SK-N-SH treated with all-trans-retinoic acid at 6 μM for 48 hours (cell line): ENCODE data around the gene CYP2B6.

Experiments
- ARNTL ChIP-seq: fragments of 450-650 bp; formaldehyde crosslinking; IDR thresholded peaks from 2 replicates; pipeline ENCODE4 v1.5.0; 2020; ENCODE audit warnings: low read depth, mild to moderate bottlenecking, moderate library complexity, borderline replicate concordance
- BACH2 ChIP-seq: fragments of 250-450 bp; sonication (Bioruptor Pico); IDR thresholded peaks from 2 replicates; pipeline ENCODE4 v1.9.0; 2021; ENCODE audit warnings: mild to moderate bottlenecking, borderline replicate concordance
- ESRRG ChIP-seq: fragments of 250-450 bp; sonication (Bioruptor Pico); IDR thresholded peaks from 2 replicates; pipeline ENCODE4 v1.6.1; 2021; ENCODE audit warnings: mild to moderate bottlenecking
- ISL1 ChIP-seq: fragments of 250-450 bp; sonication (Bioruptor Pico); IDR thresholded peaks from 2 replicates; pipeline ENCODE4 v2.1.2; 2022; ENCODE audit warnings: mild to moderate bottlenecking, moderate library complexity
- POU6F1 ChIP-seq: fragments of 250-450 bp; sonication (Bioruptor Pico); IDR thresholded peaks from 2 replicates; pipeline ENCODE4 v1.8.0; 2021; ENCODE audit warnings: low read depth, mild to moderate bottlenecking, moderate library complexity, borderline replicate concordance
- RARB ChIP-seq: fragments of 250-450 bp; sonication (Bioruptor Pico); IDR thresholded peaks from 2 replicates; pipeline ENCODE4 v1.8.0; 2021; ENCODE audit warnings: mild to moderate bottlenecking, moderate library complexity
- SNAI2 ChIP-seq: fragments of 250-450 bp; sonication (Bioruptor Pico); IDR thresholded peaks from 2 replicates; pipeline ENCODE4 v1.5.0; 2020; ENCODE audit warnings: mild to moderate bottlenecking, moderate library complexity
- TCF4 ChIP-seq: fragments of 250-450 bp; sonication (Bioruptor Pico); IDR thresholded peaks from 2 replicates; pipeline ENCODE4 v1.8.0; 2021; ENCODE audit warnings: mild to moderate bottlenecking, moderate library complexity, borderline replicate concordance
- ZFP3 ChIP-seq: fragments of 250-450 bp; sonication (Bioruptor Pico); IDR thresholded peaks from 2 replicates; pipeline ENCODE4 v1.5.0; 2020; ENCODE audit warnings: mild to moderate bottlenecking, moderate library complexity
- ZNF70 ChIP-seq: fragments of 450-650 bp; formaldehyde crosslinking; IDR thresholded peaks from 2 replicates; pipeline ENCODE4 v1.5.0; 2020; ENCODE audit warnings: mild to moderate bottlenecking, moderate library complexity
- ZNF8 ChIP-seq: fragments of 450-650 bp; formaldehyde crosslinking; IDR thresholded peaks from 2 replicates; pipeline ENCODE4 v1.5.0; 2020; ENCODE audit warnings: mild to moderate bottlenecking, moderate library complexity
- TF ChIP-seq, protein P1 (sequence below): fragments of 250-450 bp; sonication (Bioruptor Pico); IDR thresholded peaks from 2 replicates; pipeline ENCODE4 v1.8.0; 2020; ENCODE audit warnings: mild to moderate bottlenecking, moderate library complexity, borderline replicate concordance
- TF ChIP-seq, protein P2 (sequence below): fragments of 250-450 bp; sonication (Bioruptor Pico); IDR thresholded peaks from 2 replicates; pipeline ENCODE4 v1.5.0; 2020; ENCODE audit warnings: mild to moderate bottlenecking, moderate library complexity
- TF ChIP-seq, protein P3 (sequence below): fragments of 250-450 bp; sonication (Bioruptor Pico); IDR thresholded peaks from 2 replicates; pipeline ENCODE4 v1.5.1; 2021; ENCODE audit warnings: mild to moderate bottlenecking, moderate library complexity

DNA sequence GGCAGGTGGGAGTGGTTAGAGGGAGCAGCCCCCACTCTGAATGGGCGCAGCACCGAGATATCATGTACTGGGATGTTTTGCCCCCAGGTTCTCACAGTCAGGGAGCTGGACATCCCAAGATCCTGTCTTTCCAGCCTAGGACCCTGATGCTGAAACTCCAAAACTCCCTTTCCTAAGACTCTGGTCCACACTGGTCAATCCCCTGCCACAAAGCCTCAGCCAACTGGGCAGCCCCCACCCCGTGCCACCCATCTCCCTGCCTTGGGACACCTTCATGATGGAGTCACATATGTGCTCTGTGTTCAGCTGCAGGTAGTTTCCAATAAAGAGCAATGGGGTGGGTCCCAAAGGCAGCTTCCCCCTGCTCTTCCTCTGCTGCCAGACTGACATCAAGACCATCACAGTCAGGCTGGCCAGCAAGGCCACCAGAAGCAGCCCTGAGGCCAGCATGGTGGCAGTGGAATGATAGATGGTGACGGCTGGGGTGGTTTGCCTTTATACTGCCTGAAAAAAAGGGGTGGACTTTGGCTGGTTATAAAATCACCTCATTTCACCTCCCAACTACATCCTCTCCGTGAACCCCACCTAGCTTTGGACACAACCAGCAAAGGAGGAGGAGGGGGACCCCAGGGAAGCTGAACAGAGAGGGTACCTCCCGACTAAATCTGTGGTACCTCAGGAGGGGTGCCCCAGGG lies 36.3 kb downstream of the CYP2B6 start:
- TF ChIP-seq RARB (no peak), ESRRG (CRISPR knock-in tag) (no peak), ZFP3 (CRISPR knock-in tag) (no peak), BACH2 (CRISPR knock-in tag) (no peak), ISL1 (CRISPR knock-in tag) (no peak), SNAI2 (CRISPR knock-in tag) (no peak), ZNF8 (CRISPR knock-in tag) (no peak), ARNTL (CRISPR knock-in tag) (no peak), TCF4 (no peak), ZNF70 (no peak), POU6F1 (no peak)
- TF ChIP-seq, protein P1, sequence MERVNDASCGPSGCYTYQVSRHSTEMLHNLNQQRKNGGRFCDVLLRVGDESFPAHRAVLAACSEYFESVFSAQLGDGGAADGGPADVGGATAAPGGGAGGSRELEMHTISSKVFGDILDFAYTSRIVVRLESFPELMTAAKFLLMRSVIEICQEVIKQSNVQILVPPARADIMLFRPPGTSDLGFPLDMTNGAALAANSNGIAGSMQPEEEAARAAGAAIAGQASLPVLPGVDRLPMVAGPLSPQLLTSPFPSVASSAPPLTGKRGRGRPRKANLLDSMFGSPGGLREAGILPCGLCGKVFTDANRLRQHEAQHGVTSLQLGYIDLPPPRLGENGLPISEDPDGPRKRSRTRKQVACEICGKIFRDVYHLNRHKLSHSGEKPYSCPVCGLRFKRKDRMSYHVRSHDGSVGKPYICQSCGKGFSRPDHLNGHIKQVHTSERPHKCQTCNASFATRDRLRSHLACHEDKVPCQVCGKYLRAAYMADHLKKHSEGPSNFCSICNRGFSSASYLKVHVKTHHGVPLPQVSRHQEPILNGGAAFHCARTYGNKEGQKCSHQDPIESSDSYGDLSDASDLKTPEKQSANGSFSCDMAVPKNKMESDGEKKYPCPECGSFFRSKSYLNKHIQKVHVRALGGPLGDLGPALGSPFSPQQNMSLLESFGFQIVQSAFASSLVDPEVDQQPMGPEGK (CRISPR knock-in tag) = no peak
- TF ChIP-seq, protein P2, sequence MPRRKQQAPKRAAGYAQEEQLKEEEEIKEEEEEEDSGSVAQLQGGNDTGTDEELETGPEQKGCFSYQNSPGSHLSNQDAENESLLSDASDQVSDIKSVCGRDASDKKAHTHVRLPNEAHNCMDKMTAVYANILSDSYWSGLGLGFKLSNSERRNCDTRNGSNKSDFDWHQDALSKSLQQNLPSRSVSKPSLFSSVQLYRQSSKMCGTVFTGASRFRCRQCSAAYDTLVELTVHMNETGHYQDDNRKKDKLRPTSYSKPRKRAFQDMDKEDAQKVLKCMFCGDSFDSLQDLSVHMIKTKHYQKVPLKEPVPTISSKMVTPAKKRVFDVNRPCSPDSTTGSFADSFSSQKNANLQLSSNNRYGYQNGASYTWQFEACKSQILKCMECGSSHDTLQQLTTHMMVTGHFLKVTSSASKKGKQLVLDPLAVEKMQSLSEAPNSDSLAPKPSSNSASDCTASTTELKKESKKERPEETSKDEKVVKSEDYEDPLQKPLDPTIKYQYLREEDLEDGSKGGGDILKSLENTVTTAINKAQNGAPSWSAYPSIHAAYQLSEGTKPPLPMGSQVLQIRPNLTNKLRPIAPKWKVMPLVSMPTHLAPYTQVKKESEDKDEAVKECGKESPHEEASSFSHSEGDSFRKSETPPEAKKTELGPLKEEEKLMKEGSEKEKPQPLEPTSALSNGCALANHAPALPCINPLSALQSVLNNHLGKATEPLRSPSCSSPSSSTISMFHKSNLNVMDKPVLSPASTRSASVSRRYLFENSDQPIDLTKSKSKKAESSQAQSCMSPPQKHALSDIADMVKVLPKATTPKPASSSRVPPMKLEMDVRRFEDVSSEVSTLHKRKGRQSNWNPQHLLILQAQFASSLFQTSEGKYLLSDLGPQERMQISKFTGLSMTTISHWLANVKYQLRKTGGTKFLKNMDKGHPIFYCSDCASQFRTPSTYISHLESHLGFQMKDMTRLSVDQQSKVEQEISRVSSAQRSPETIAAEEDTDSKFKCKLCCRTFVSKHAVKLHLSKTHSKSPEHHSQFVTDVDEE = no peak
- TF ChIP-seq, protein P3, sequence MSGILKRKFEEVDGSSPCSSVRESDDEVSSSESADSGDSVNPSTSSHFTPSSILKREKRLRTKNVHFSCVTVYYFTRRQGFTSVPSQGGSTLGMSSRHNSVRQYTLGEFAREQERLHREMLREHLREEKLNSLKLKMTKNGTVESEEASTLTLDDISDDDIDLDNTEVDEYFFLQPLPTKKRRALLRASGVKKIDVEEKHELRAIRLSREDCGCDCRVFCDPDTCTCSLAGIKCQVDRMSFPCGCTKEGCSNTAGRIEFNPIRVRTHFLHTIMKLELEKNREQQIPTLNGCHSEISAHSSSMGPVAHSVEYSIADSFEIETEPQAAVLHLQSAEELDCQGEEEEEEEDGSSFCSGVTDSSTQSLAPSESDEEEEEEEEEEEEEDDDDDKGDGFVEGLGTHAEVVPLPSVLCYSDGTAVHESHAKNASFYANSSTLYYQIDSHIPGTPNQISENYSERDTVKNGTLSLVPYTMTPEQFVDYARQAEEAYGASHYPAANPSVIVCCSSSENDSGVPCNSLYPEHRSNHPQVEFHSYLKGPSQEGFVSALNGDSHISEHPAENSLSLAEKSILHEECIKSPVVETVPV (CRISPR knock-in tag) = no peak
